A549 treated with RU486 at 1 μM for 4 hours (cell line): ENCODE results near the gene DHH. TPM values are rescaled to one million over a fixed set of nuclear protein-coding genes. Genes with fewer than 3 reads are reported as not detected.

Experiments
- total RNA-seq: library from RNA; stranded (reverse); fragments of 200-300 nt; extraction: Qiagen RNA extraction; gene quantifications from 5 replicates; pipeline ENCODE4 v1.2.3, GENCODE V29; 2022; ENCODE audit warnings: low read depth

DHH gene
- total RNA-seq: not detected in 5 replicates

DNA sequence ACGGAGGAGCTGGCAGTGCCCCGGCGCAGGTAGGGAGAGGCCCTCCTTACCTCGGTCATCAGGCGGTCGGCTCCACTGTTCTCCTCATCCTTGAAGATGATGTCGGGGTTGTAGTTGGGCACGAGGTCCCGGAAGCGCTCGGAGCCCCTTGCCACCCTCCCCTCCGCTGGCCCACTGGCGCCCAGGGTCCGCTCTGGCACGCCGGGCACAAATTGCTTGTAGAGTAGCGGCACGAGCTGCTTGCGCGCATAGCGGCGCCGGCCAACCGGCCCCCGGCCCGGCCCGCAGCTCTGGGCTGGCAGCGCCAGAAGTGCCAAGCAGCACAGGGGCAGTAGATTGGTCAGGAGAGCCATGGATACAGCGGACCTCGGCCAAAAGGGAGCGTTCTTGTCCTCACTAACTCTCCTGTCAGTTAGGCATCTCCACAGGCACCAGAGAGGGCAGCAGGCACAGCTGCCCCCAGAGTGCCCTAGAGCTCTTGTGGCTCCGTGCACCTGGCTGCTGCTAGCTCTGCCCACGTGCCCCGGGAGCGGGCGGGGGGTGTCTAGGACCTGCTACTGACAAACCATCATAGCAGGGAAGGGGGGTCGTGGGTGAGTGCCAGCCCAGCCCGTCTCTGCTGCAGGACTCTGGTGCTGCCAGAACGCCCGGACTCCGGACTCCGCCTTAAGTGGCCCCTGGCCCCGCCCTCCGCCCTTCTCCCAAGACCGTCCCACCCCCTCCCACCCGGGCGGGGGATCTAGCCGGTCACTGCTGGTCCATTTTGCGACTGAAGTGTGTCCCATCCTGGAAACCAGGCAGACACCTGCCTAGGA is at the start of gene DHH:
Gene DHH, minus strand, starts transcription at position 642 of the 815 bp plus-strand sequence. Its CDS starts 289 bp downstream, at position 353.

GRCh38 chr12:49131051-49131893 is 36.7 kb upstream of the DHH start, which contains the start of gene TUBA1B:
TSS of gene TUBA1B (minus strand) at chr12:49131395. CDS start at chr12:49131300, 95 bp downstream.

GRCh38 chr12:49110464-49111155 is 16.0 kb upstream of the DHH start, which contains the start of gene LMBR1L:
TSS of gene LMBR1L (minus strand) at chr12:49110847. CDS start at chr12:49110555, 292 bp downstream.

DNA sequence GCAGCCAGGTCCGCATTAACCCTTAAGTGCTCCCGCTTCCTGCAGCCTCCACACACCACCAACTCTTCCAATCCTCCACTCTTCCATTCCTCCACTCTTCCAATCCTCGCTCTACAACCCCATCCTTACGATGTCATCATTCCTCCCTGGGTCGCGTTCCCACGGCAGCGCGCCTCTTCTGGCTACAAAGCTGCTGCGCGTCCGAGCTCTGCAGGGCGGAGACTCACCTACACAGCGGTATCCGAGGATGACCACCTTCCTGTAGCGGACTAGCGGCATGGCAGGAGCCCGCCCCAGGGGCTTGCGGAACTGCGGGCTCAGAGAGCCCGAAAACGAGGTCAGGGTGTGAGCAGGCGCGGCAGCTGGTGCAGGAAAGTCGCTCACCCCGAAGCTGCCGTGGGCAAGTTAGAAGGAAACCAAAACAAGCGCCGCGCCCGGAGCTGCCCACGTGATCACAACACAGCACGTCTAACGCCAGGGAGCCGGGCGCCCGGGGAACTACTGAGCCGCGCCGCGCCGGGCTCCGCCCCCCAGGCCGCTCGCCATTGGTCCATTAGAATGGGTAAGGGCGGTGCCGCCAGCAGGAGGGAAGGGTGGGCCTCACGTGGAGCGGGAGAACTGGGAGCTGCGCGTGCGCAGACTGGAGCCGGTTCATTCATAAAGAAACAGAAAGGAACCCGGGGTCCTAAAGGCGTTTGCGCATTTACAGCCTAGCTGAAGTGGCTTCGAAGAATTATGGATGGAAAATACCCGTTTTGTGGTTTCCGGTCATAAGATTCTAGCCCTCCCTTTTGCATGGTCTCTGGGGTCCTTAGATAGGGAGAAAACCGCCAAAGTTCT is 24.9 kb downstream of the DHH start, which contains the start of gene RHEBL1:
Gene RHEBL1, minus strand, starts transcription at position 473 of the 840 bp plus-strand sequence. Its CDS starts 194 bp downstream, at position 279.

DNA sequence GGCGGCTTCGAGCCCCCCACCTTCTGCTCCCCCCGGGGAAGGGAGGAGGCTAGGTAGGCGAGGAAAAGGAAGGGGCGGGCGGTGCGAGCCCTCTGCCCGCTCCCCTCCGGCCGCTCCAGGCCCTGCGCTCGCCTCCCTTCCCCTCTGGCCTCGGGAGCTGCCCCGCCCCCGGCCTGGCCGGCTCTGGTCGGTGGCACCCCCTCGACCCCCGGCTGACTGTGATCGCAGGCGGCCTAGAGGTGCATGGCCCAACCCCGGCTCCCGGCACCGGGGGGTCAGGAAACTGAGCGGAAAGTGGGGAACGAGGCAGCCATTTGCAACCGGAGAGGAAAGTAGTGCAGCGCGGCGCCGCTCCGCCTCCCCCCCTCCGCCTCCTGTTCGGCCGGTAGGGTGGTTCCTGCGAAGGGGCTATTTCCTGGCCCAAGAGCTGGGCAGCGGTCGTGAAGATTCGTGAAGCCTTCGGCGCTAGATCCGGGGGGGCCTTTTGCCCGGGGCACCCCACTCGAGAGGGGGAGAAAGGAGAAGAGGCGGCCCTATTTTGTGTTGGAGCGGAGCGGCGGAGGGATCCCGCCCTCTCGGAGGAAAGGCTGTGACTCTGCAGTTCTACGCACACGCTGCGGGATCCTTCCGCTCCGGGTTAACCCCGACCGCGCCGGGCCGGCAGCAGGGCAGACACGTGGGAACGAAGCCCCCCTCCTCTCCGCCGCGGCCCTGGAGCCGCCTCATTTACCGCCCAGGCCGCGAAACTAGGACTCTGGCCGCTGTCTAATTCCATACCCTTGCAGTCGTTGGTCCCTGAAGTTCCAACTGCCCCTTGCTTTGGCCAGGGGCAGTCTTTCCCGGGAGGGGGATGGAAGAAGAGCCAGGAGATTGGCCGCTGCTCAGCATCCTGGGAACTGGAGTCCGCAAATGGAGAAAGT is 34.1 kb downstream of the DHH start, which contains the start of gene KMT2D:
Gene KMT2D, minus strand, starts transcription at position 558 of the 920 bp plus-strand sequence. CDS start 5,470 bp downstream, outside the sequence.

Other genes with a start within 250 kb of the DHH start
- gene DDX23, start 242.6 kb downstream of the DHH start, total RNA-seq: 80.3 to 88.0 TPM (median 82.8 TPM) in 5 replicates
- gene RND1, start 228.9 kb downstream of the DHH start, total RNA-seq: 14.4 to 21.8 TPM (median 15.8 TPM) in 5 replicates
- 49.2 to 63.3 TPM (median 55.4 TPM) in 5 replicates for gene FKBP11, start 169.3 kb downstream of the DHH start, total RNA-seq
- 117 to 163 TPM (median 155 TPM) in 5 replicates for gene ARF3, start 137.3 kb downstream of the DHH start, total RNA-seq
- 1.9 to 2.8 TPM (median 2.5 TPM) in 5 replicates for gene WNT10B, start 123.1 kb downstream of the DHH start, total RNA-seq
- gene WNT1, start 116.5 kb downstream of the DHH start, total RNA-seq: 0.18 TPM in 1 of 5 replicates, not detected in the others
- 0.66 to 0.97 TPM (median 0.81 TPM) in 5 replicates for gene DDN, start 95.4 kb downstream of the DHH start, total RNA-seq
- 38.9 to 46.2 TPM (median 40.0 TPM) in 5 replicates for gene PRKAG1, start 76.0 kb downstream of the DHH start, total RNA-seq
- 32.5 to 45.5 TPM (median 37.9 TPM) in 5 replicates for gene KMT2D, start 34.0 kb downstream of the DHH start, total RNA-seq
- 4.9 to 6.1 TPM (median 5.7 TPM) in 5 replicates for gene RHEBL1, start 24.8 kb downstream of the DHH start, total RNA-seq
- gene LMBR1L, start 16.0 kb upstream of the DHH start, total RNA-seq: 11.4 to 17.1 TPM (median 12.8 TPM) in 5 replicates
- 2,173 to 2,599 TPM (median 2,319 TPM) in 5 replicates for gene TUBA1B, start 36.6 kb upstream of the DHH start, total RNA-seq
- gene TUBA1A, start 94.3 kb upstream of the DHH start, total RNA-seq: 152 to 191 TPM (median 180 TPM) in 5 replicates
- 1,723 to 2,076 TPM (median 1,814 TPM) in 5 replicates for gene TUBA1C, start 170.3 kb upstream of the DHH start, total RNA-seq
- 0.82 to 1.7 TPM (median 0.91 TPM) in 5 replicates for gene PRPH, start 200.3 kb upstream of the DHH start, total RNA-seq
- 83.7 to 108 TPM (median 90.5 TPM) in 5 replicates for gene TROAP, start 228.5 kb upstream of the DHH start, total RNA-seq
- gene C1QL4, start 242.4 kb upstream of the DHH start, total RNA-seq: 3.4 to 6.1 TPM (median 5.5 TPM) in 5 replicates